Bone marrow (tissue), 2 donors: ENCODE measurements around the gene FILIP1L.

Experiments used
- DNase-seq, 2 donors: peaks; one replicate each; lab custom pipeline; 2025; lab: John Stamatoyannopoulos, UW

FILIP1L gene

GRCh38 chr3:100125161-100125938 lies 11.0 kb upstream of the FILIP1L start:
- no peak for DNase-seq

- no peak for DNase-seq
These were observed 10.0 kb upstream of the FILIP1L start for GRCh38 chr3:100124201-100124761.

GRCh38 chr3:100123112-100123511 lies 8.8 kb upstream of the FILIP1L start:
- no peak for DNase-seq

- no peak for DNase-seq
These were observed 8.0 kb upstream of the FILIP1L start for GRCh38 chr3:100122321-100122720.

DNA sequence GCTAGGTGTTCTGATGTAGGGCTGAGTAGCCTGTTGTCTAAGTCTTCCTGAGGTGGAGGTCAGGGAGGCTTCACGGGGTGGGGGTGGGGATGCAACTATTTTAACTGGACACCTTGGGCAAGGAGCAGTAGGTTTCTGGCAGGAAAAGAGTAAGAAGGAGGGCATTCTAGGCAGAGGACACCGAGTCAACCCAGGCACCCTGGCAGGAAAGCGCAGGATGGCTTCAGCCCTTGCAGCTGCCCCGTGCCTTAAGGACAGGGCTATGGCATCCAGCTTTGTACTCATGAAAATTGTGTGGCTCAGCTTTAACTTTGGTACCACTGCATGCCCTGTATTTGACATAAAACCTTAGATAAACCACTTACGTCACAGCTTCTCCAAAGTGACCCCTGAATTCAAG lies 6.4 kb upstream of the FILIP1L start:
- DNase-seq = no peak

DNA sequence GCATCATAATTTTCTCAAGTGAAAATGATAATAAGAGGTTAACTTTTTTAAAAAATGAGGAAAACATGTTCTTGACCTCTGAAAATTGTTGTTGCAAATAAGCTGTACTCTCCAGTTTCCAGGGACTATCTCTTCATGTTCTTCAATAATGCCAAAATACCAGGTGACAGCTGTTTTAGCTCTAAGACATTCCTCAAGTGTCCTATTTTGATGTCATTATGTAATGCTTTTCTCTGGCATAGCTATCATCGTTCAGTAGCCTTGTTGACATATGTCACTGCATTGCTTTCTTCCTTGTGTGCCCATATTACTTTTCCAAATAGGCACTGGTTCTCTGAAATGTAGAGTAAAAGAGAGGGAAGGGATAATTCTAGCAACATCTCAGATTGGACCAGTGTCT lies 5.7 kb upstream of the FILIP1L start:
- no peak for DNase-seq

DNA sequence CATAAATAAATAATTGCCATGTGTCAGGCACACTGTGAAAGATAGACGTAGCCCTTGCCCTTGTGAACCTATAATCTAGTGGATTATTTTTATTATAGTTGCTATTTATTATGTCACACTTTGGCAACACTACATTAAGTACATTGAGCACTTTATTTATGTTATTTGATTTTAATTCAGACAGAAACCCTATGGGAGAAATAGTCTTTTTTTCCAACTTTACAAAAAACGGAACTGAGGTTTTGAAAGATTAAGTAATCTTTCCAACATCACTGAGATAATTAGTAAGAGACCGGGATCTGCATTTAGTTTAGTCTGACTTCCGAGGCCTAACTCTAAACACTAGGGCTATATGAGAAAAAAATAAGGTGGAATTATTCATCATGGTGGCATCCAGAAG lies 2.8 kb upstream of the FILIP1L start:
- DNase-seq = no peak

DNA sequence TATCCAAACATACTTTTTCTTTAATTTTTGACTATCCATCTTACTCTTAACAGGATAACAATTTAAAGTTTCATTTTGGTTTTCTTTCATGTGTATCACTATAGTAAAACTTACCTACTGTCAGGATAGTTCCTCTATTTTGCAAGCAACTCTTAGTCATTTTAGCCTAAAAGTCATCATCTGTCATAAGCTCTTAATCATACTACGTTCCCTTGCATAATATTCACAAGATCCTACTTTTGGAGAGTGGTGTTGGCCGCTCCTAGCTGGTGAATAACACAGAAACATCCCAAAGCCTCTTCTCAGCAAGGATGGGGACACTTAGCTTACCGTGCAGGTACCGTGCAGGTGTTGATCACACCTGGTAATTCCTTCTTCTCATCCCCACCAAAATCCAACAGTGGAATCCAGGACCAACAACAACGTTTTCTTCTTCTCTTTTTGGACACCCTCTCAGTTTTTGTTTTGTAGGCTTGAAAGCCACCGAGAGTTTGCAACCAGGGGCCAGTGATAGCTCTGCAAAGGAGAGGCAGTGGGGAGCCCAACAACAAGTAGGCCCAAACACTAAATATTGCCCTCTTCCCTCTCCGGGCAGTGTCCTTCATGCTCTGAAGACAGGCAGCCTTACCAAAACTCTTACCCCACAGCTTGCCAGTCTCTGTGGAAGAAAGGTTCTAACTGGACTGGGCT lies 433 bp downstream of the FILIP1L start:
- peak in 1 of 2 donors; percentile 29 for DNase-seq

GRCh38 chr3:100111728-100112127 lies 2.6 kb downstream of the FILIP1L start:
- DNase-seq = no peak

- no peak for DNase-seq
These were observed 4.1 kb downstream of the FILIP1L start for GRCh38 chr3:100110162-100110561.

DNA sequence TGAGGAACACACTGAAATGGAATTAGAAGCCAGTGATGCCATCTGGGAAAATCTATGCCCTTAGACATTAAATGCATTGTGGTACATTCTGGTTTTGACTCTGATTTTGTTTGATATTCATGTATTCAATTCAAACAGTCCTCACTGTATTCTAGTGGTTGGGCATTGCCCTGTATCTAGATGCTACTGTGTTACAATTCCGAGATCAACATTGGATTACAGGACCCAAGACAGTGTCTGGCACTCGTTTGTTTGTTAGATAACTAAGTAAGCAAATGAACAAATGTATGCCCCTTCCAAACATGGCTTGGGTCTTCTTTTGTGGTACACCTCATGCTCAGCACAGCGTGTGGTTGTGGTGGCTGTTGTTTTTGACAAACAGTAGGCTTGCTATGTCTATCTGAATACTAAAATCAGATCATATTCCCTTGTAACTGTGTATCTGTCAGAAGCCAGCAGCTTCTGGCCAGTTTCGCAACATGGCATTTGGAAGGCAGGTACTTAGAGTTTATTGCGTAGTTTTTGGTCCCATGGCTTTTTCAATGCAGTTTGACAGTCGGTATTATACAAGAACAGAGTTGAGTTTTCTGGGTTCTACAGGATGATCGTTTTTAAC lies 5.7 kb downstream of the FILIP1L start:
- DNase-seq = no peak

- DNase-seq = no peak
These were observed 7.0 kb downstream of the FILIP1L start for GRCh38 chr3:100107221-100107814.

GRCh38 chr3:100106531-100107141 lies 7.7 kb downstream of the FILIP1L start:
- no peak for DNase-seq

- no peak for DNase-seq
These were observed 8.2 kb downstream of the FILIP1L start for GRCh38 chr3:100106094-100106493.

DNA sequence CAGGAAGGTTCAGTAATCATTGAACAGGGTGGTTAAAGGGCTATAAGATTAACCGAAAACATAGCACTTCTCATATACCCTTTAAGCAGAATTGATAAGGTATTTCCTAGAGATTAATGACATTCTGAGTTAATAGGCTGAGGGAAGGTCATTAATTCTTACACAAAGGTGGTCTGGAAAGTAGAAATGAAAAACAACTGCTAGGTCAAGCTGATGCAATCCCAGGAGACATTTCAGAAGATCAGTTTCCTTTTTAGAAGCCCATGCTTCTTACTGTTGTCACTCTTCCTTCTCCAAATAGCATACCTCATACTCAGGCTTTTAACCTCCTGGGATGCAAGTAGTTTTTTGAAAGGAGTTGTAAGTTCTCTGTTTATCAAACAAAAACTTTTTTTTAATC lies 8.8 kb downstream of the FILIP1L start:
- DNase-seq = no peak

- DNase-seq = no peak
These were observed 9.4 kb downstream of the FILIP1L start for GRCh38 chr3:100104817-100105413.

- no peak for DNase-seq
These were observed 9.9 kb downstream of the FILIP1L start for GRCh38 chr3:100104442-100104798.

GRCh38 chr3:100103558-100104441 lies 10.5 kb downstream of the FILIP1L start:
- no peak for DNase-seq

DNA sequence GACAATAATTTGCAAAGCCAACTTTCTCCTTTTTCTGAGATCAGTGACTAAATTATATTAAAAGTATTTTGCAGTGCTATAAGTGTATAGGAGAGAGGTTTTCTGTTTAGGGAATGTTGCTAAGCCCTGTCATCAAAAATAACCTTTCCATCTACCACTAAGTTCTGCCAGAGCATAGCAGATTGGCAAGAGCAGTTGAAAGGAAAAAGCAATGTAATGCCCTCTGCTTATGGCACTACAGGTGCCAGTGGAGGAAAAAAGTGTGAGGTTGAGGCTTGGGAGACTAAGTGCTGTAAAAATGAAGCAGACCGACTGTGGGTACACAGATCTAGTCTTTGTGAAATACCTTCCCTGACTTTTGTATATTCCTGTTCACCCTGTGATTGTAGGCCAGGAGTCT lies 11.5 kb downstream of the FILIP1L start:
- no peak for DNase-seq

GRCh38 chr3:100100425-100100824 lies 13.9 kb downstream of the FILIP1L start:
- DNase-seq = no peak

DNA sequence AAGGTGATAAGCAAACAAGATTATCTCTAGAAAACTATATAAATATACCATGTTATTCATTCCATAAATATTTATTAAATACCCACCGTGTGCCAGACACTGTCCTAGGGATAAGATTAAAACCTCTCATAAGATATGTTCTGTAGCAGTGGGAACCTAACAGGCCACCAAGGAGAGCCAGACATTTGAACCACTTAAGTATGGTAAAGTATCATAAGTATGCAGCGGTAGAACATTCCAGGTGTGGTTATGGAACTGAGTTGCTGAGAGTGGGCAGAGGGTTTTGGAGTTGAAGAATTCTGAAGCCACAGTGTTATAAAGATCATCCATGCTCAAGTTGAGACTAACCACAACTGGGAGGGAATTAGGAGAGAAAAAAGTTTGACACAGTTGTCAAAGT lies 14.7 kb downstream of the FILIP1L start:
- DNase-seq = no peak
